Panc1 (cell line): ENCODE data around the gene RIMS1.

ENCODE experiments used
- CTCF ChIP-seq: fragments of 450-650 bp; IDR thresholded peaks from 2 replicates; pipeline ENCODE4 v1.5.1; 2017; ENCODE audit warnings: mild to moderate bottlenecking
- POLR2AphosphoS5 ChIP-seq: IDR thresholded peaks from 2 replicates; pipeline ENCODE4 v1.6.1; 2012; ENCODE audit warnings: mild to moderate bottlenecking, low read depth, low read length, moderate library complexity
- REST ChIP-seq, 2 experiments: IDR thresholded peaks; 2 replicates each; pipeline ENCODE4 v1.6.1; 2011 to 2012; ENCODE audit warnings: low read depth in 2 of 2, control low read depth in 1 of 2, low read length in 1 of 2, mild to moderate bottlenecking in 1 of 2, moderate library complexity in 1 of 2; ENCODE audit not compliant: insufficient read depth in 1 of 2
- SIN3A ChIP-seq: IDR thresholded peaks from 2 replicates; pipeline ENCODE4 v1.6.1; 2012; ENCODE audit warnings: low read depth, mild to moderate bottlenecking, low read length, moderate library complexity, borderline replicate concordance; ENCODE audit not compliant: insufficient read depth
- TCF7L2 ChIP-seq: IDR thresholded peaks from 2 replicates; pipeline ENCODE4 v1.6.1; 2011; ENCODE audit warnings: mild to moderate bottlenecking, low read depth, low read length, inconsistent platforms

- TF ChIP-seq CTCF = peak; percentile 27; the same call in 1 of the 2 replicates
- TF ChIP-seq POLR2AphosphoS5 = no peak
- no peak for TF ChIP-seq REST (IDR thresholded peaks at IDR 0.05; ENCODE audit: insufficient read depth in 1 of 2, low read depth in 2 of 2, low read length in 1 of 2)
- TF ChIP-seq SIN3A = no peak
- TF ChIP-seq TCF7L2 = no peak
Measured at GRCh38 chr6:72140795-72141194, 254.4 kb downstream of the RIMS1 start.
